ENCODE results near the gene MRLN.

DNA sequence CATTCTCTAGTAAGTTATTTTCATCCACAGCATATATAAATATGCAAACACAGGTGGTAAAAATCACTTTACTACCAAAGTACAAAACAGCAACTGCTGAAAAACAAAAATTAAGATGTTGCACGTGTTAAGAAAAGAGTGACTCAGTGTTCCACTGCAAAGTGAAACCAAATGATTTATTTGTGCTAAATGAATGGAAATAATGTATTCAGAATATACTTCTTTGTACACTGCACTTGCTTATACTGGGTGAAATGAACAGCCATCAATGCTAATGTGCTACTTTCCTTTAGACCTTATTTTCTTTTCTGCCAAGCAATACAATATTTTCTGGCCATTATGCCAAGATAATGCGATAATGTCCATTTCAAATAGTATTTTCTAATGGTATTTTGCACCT lies 38.3 kb upstream of the MRLN start:
- TF ChIP-seq POLR2AphosphoS5 (IDR thresholded peaks at IDR 0.05) (no peak), TAF1 (IDR thresholded peaks at IDR 0.05; ENCODE audit: low read depth) (no peak), EP300 (conservative IDR thresholded peaks at IDR 0.05; ENCODE audit: poor library complexity, severe bottlenecking) (no peak), SMC3 (conservative IDR thresholded peaks at IDR 0.05; ENCODE audit: poor library complexity) (no peak), RAD21 (conservative IDR thresholded peaks at IDR 0.05) (no peak), MXI1 (conservative IDR thresholded peaks at IDR 0.05; ENCODE audit: poor library complexity, severe bottlenecking) (no peak), EZH2 (IDR thresholded peaks at IDR 0.05; ENCODE audit: borderline replicate concordance, insufficient read depth, low read length, poor library complexity, severe bottlenecking) (no peak)
- TF ChIP-seq, protein P1, sequence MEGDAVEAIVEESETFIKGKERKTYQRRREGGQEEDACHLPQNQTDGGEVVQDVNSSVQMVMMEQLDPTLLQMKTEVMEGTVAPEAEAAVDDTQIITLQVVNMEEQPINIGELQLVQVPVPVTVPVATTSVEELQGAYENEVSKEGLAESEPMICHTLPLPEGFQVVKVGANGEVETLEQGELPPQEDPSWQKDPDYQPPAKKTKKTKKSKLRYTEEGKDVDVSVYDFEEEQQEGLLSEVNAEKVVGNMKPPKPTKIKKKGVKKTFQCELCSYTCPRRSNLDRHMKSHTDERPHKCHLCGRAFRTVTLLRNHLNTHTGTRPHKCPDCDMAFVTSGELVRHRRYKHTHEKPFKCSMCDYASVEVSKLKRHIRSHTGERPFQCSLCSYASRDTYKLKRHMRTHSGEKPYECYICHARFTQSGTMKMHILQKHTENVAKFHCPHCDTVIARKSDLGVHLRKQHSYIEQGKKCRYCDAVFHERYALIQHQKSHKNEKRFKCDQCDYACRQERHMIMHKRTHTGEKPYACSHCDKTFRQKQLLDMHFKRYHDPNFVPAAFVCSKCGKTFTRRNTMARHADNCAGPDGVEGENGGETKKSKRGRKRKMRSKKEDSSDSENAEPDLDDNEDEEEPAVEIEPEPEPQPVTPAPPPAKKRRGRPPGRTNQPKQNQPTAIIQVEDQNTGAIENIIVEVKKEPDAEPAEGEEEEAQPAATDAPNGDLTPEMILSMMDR (IDR thresholded peaks at IDR 0.05; ENCODE audit: poor library complexity, severe bottlenecking) = no peak
- TF ChIP-seq, protein P2, sequence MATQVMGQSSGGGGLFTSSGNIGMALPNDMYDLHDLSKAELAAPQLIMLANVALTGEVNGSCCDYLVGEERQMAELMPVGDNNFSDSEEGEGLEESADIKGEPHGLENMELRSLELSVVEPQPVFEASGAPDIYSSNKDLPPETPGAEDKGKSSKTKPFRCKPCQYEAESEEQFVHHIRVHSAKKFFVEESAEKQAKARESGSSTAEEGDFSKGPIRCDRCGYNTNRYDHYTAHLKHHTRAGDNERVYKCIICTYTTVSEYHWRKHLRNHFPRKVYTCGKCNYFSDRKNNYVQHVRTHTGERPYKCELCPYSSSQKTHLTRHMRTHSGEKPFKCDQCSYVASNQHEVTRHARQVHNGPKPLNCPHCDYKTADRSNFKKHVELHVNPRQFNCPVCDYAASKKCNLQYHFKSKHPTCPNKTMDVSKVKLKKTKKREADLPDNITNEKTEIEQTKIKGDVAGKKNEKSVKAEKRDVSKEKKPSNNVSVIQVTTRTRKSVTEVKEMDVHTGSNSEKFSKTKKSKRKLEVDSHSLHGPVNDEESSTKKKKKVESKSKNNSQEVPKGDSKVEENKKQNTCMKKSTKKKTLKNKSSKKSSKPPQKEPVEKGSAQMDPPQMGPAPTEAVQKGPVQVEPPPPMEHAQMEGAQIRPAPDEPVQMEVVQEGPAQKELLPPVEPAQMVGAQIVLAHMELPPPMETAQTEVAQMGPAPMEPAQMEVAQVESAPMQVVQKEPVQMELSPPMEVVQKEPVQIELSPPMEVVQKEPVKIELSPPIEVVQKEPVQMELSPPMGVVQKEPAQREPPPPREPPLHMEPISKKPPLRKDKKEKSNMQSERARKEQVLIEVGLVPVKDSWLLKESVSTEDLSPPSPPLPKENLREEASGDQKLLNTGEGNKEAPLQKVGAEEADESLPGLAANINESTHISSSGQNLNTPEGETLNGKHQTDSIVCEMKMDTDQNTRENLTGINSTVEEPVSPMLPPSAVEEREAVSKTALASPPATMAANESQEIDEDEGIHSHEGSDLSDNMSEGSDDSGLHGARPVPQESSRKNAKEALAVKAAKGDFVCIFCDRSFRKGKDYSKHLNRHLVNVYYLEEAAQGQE (IDR thresholded peaks at IDR 0.05; ENCODE audit: borderline replicate concordance) = no peak

Measured in neural cell (in vitro differentiated cells).